GM23338 (cell line): Measurements from ENCODE around the gene KLHL6. TPM values are rescaled to one million over a fixed set of nuclear protein-coding genes. Genes with fewer than 3 reads are reported as not detected.
A peak's percentile ranks its signal among the peaks of the same experiment; 100 is the strongest.

Experiments used
- ATAC-seq: fragments of 200-7000 bp; cut with Tn5 transposase; 3 replicates; pipeline ENCODE4 v1.9.1; 2020
- DNase-seq: peaks from one replicate; pipeline ENCODE4 v3.0.0-alpha.2; 2015; ENCODE audit warnings: low spot score
- H2AFZ ChIP-seq: fragments of 200-600 bp; sonication (generic); 2 replicates; pipeline ENCODE4 v1.8.0; 2016; ENCODE audit warnings: antibody characterized with exemption, mild to moderate bottlenecking, moderate library complexity
- H3F3A ChIP-seq: fragments of 200-600 bp; sonication (generic); replicated peaks from 2 replicates; pipeline ENCODE4 v1.8.0; 2017; ENCODE audit warnings: antibody characterized with exemption, mixed run types, low read depth
- H3K27ac ChIP-seq: fragments of 200-600 bp; sonication (generic); 2 replicates; pipeline ENCODE4 v1.6.1; 2016; ENCODE audit warnings: low read depth
- H3K27me3 ChIP-seq: fragments of 200-600 bp; sonication (generic); 2 replicates; pipeline ENCODE4 v1.8.0; 2016; ENCODE audit warnings: mild to moderate bottlenecking, mixed run types, moderate library complexity; ENCODE audit not compliant: insufficient read depth
- H3K36me3 ChIP-seq: fragments of 200-600 bp; sonication (generic); 2 replicates; pipeline ENCODE4 v1.8.0; 2016; ENCODE audit warnings: mild to moderate bottlenecking; ENCODE audit not compliant: insufficient read depth
- H3K4me1 ChIP-seq: fragments of 200-600 bp; sonication (generic); 2 replicates; pipeline ENCODE4 v1.8.0; 2016; ENCODE audit warnings: mild to moderate bottlenecking, moderate library complexity; ENCODE audit not compliant: insufficient read depth
- H3K4me2 ChIP-seq: fragments of 200-600 bp; sonication (generic); 2 replicates; pipeline ENCODE4 v1.7.1; 2017; ENCODE audit warnings: mixed run types
- H3K4me3 ChIP-seq: fragments of 200-600 bp; sonication (generic); 2 replicates; pipeline ENCODE4 v1.6.1; 2016; ENCODE audit warnings: mixed run types
- H3K79me2 ChIP-seq: fragments of 200-600 bp; sonication (generic); replicated peaks from 2 replicates; pipeline ENCODE4 v1.8.0; 2017; ENCODE audit warnings: mild to moderate bottlenecking; ENCODE audit not compliant: insufficient read depth
- H3K9me2 ChIP-seq: fragments of 200-600 bp; sonication (generic); 2 replicates; pipeline ENCODE4 v1.8.0; 2017; ENCODE audit not compliant: insufficient read depth
- H4K20me1 ChIP-seq: fragments of 200-600 bp; sonication (generic); replicated peaks from 2 replicates; pipeline ENCODE4 v1.8.0; 2017; ENCODE audit warnings: mild to moderate bottlenecking; ENCODE audit not compliant: insufficient read depth
- H3K27ac Mint-ChIP-seq: 2 replicates; pipeline ENCODE4 v1.8.0; 2020; ENCODE audit warnings: inconsistent platforms, mild to moderate bottlenecking, moderate library complexity, mixed read lengths
- H3K27me3 Mint-ChIP-seq: 3 replicates; pipeline ENCODE4 v1.8.0; 2022; ENCODE audit warnings: low read depth, mild to moderate bottlenecking, moderate library complexity, mixed read lengths, inconsistent platforms; ENCODE audit not compliant: insufficient read depth, poor library complexity
- H3K36me3 Mint-ChIP-seq: 3 replicates; pipeline ENCODE4 v1.8.0; 2021; ENCODE audit warnings: low read depth, mild to moderate bottlenecking, inconsistent platforms, moderate library complexity, mixed read lengths
- H3K4me1 Mint-ChIP-seq: 3 replicates; pipeline ENCODE4 v1.8.0; 2020; ENCODE audit warnings: mild to moderate bottlenecking, inconsistent platforms, mixed read lengths
- H3K4me3 Mint-ChIP-seq: 3 replicates; pipeline ENCODE4 v1.8.0; 2021; ENCODE audit warnings: moderate library complexity, mild to moderate bottlenecking, inconsistent platforms, mixed read lengths
- H3K9me3 Mint-ChIP-seq: 3 replicates; pipeline ENCODE4 v1.8.0; 2020; ENCODE audit warnings: moderate library complexity, mild to moderate bottlenecking, inconsistent platforms, mixed read lengths
- CREB1 ChIP-seq: fragments of 250-450 bp; sonication (Bioruptor Pico); IDR thresholded peaks from 2 replicates; pipeline ENCODE4 v1.5.0; 2020; ENCODE audit warnings: low read depth, mild to moderate bottlenecking, moderate library complexity
- ETS1 ChIP-seq: IDR thresholded peaks from 2 replicates; pipeline ENCODE4 v1.6.1; 2016; ENCODE audit warnings: antibody characterized with exemption
- JUNB ChIP-seq: IDR thresholded peaks from one replicate; pipeline ENCODE4 v1.6.1; 2016; ENCODE audit warnings: antibody characterized with exemption; ENCODE audit not compliant: unreplicated experiment
- NANOG ChIP-seq: IDR thresholded peaks from 2 replicates; pipeline ENCODE4 v1.6.1; 2016; ENCODE audit warnings: antibody characterized with exemption, borderline replicate concordance
- ZNF114 ChIP-seq: fragments of 250-450 bp; sonication (Bioruptor Pico); IDR thresholded peaks from 2 replicates; pipeline ENCODE4 v1.5.0; 2020; ENCODE audit warnings: mild to moderate bottlenecking, moderate library complexity
- ZNF331 ChIP-seq: fragments of 250-450 bp; sonication (Bioruptor Pico); IDR thresholded peaks from 2 replicates; pipeline ENCODE4 v1.5.0; 2020; ENCODE audit warnings: low read depth, mild to moderate bottlenecking, moderate library complexity
- ZNF462 ChIP-seq: fragments of 250-450 bp; sonication (Bioruptor Pico); IDR thresholded peaks from 2 replicates; pipeline ENCODE4 v1.5.0; 2020; ENCODE audit warnings: mild to moderate bottlenecking, moderate library complexity
- polyA plus RNA-seq: library from polyadenylated mRNA; unstranded; fragments of >200 nt; fragmentation: Nextera tagmentation; extraction: Ambion mirVana; gene quantifications from 2 replicates; pipeline ENCODE4 v1.2.1, GENCODE V29; 2016
- total RNA-seq: library from RNA; depleted of rRNA; stranded (reverse); fragments of >200 nt; shearing (Covaris generic); gene quantifications from 2 replicates; pipeline ENCODE4 v1.2.3, GENCODE V29; 2014

KLHL6 gene
- total and polyA plus RNA-seq, 2 experiments from 2014 or later = not detected

GRCh38 chr3:183492849-183493179 lies 62.7 kb downstream of the KLHL6 start (continued):
- TF ChIP-seq ZNF462 (CRISPR knock-in tag) (no peak), NANOG (no peak), ZNF331 (CRISPR knock-in tag) (no peak)

GRCh38 chr3:183491923-183492848 lies 63.3 kb downstream of the KLHL6 start:
- H3K9me2 ChIP-seq = peaks cover 3% of the 10 kb centered on the region
- DNase-seq (no peak), ATAC-seq (no peak; the same call in 2 of the 3 replicates)
- H3K27ac ChIP-seq = no peak overlapping the region
- Mint-ChIP-seq H3K4me3 (no peak overlapping the region), H3K27me3 (peaks cover 8% of the 10 kb centered on the region), H3K9me3 (peaks cover 6% of the 10 kb centered on the region; the same call in 1 of the 3 replicates), H3K27ac (peak overlapping the region; percentile 56; the same call in 1 of the 2 replicates), H3K36me3 (no peaks in the 10 kb centered on the region; the same call in 2 of the 3 replicates), H3K4me1 (peaks cover 42% of the 10 kb centered on the region)
- H3K4me3 ChIP-seq = no peak overlapping the region
- no peaks in the 10 kb centered on the region for H3K36me3 ChIP-seq
- H3K4me2 ChIP-seq = no peak overlapping the region
- H3F3A ChIP-seq = peaks cover 4% of the 10 kb centered on the region; the same call in 1 of the 2 replicates
- H4K20me1 ChIP-seq = no peaks in the 10 kb centered on the region
- no peaks in the 10 kb centered on the region for H3K27me3 ChIP-seq
- H2AFZ ChIP-seq = peak overlapping the region; percentile 64; the same call in 1 of the 2 replicates
- peaks cover 15% of the 10 kb centered on the region for H3K4me1 ChIP-seq
- no peaks in the 10 kb centered on the region for H3K79me2 ChIP-seq
- TF ChIP-seq ZNF462 (CRISPR knock-in tag) (no peak), ETS1 (no peak), JUNB (no peak), ZNF114 (CRISPR knock-in tag) (no peak), CREB1 (CRISPR knock-in tag) (no peak)
